ENCODE results near the gene COL4A5.
"Not testable (repeated sequence)": the region's sequence is repeated elsewhere in the genome, so short reads cannot be mapped to it uniquely, and the experiment has no call there.

COL4A5 gene

GRCh38 chrX:108453841-108454240 lies 14.2 kb downstream of the COL4A5 start:
- no peak for DNase-seq (ENCODE audit: low read depth in 1 of 2, low spot score in 1 of 2)

GRCh38 chrX:108456971-108457477 lies 17.4 kb downstream of the COL4A5 start:
- no peak for DNase-seq (ENCODE audit: low read depth in 1 of 2, low spot score in 1 of 2)

GRCh38 chrX:108464604-108465003 lies 25.0 kb downstream of the COL4A5 start:
- no peak for DNase-seq (ENCODE audit: low read depth in 1 of 2, low spot score in 1 of 2)

GRCh38 chrX:108468486-108468885 lies 28.8 kb downstream of the COL4A5 start:
- DNase-seq (ENCODE audit: low read depth in 1 of 2, low spot score in 1 of 2) = no peak

- DNase-seq (ENCODE audit: low read depth in 1 of 2, low spot score in 1 of 2) = no peak
Observed at GRCh38 chrX:108473979-108474378, 34.3 kb downstream of the COL4A5 start.

GRCh38 chrX:108481528-108481927 lies 41.9 kb downstream of the COL4A5 start:
- not testable (repeated sequence) for DNase-seq (ENCODE audit: low read depth in 1 of 2, low spot score in 1 of 2)

- DNase-seq (ENCODE audit: low read depth in 1 of 2, low spot score in 1 of 2) = no peak
Observed at GRCh38 chrX:108484251-108484650, 44.6 kb downstream of the COL4A5 start.

GRCh38 chrX:108485960-108486359 lies 46.3 kb downstream of the COL4A5 start:
- no peak for DNase-seq (ENCODE audit: low read depth in 1 of 2, low spot score in 1 of 2)

- no peak for DNase-seq (ENCODE audit: low read depth in 1 of 2, low spot score in 1 of 2)
Observed at GRCh38 chrX:108494406-108495090, 54.9 kb downstream of the COL4A5 start.

GRCh38 chrX:108511721-108512120 lies 72.1 kb downstream of the COL4A5 start:
- DNase-seq (ENCODE audit: low read depth in 1 of 2, low spot score in 1 of 2) = no peak

- no peak for DNase-seq (ENCODE audit: low read depth in 1 of 2, low spot score in 1 of 2)
Observed at GRCh38 chrX:108516184-108516583, 76.5 kb downstream of the COL4A5 start.

- no peak for DNase-seq (ENCODE audit: low read depth in 1 of 2, low spot score in 1 of 2)
Observed at GRCh38 chrX:108527724-108528123, 88.1 kb downstream of the COL4A5 start.

- DNase-seq (ENCODE audit: low read depth in 1 of 2, low spot score in 1 of 2) = no peak
Observed at GRCh38 chrX:108537005-108537404, 97.4 kb downstream of the COL4A5 start.

- no peak for DNase-seq (ENCODE audit: low read depth in 1 of 2, low spot score in 1 of 2)
Observed at GRCh38 chrX:108541286-108541685, 101.6 kb downstream of the COL4A5 start.

- no peak for DNase-seq (ENCODE audit: low read depth in 1 of 2, low spot score in 1 of 2)
Observed at GRCh38 chrX:108557580-108557979, 117.9 kb downstream of the COL4A5 start.

GRCh38 chrX:108558217-108558616 lies 118.6 kb downstream of the COL4A5 start:
- DNase-seq (ENCODE audit: low read depth in 1 of 2, low spot score in 1 of 2) = no peak

- no peak for DNase-seq (ENCODE audit: low read depth in 1 of 2, low spot score in 1 of 2)
Observed at GRCh38 chrX:108573136-108573535, 133.5 kb downstream of the COL4A5 start.

- no peak for DNase-seq (ENCODE audit: low read depth in 1 of 2, low spot score in 1 of 2)
Observed at GRCh38 chrX:108582151-108582550, 142.5 kb downstream of the COL4A5 start.

GRCh38 chrX:108584617-108585211 lies 145.1 kb downstream of the COL4A5 start:
- DNase-seq (ENCODE audit: low read depth in 1 of 2, low spot score in 1 of 2) = no peak

- no peak for DNase-seq (ENCODE audit: low read depth in 1 of 2, low spot score in 1 of 2)
Observed at GRCh38 chrX:108590496-108590895, 150.9 kb downstream of the COL4A5 start.

GRCh38 chrX:108601276-108601675 lies 161.6 kb downstream of the COL4A5 start:
- DNase-seq (ENCODE audit: low read depth in 1 of 2, low spot score in 1 of 2) = no peak

- DNase-seq (ENCODE audit: low read depth in 1 of 2, low spot score in 1 of 2) = no peak
Observed at GRCh38 chrX:108610141-108610540, 170.5 kb downstream of the COL4A5 start.

GRCh38 chrX:108614616-108615015 lies 175.0 kb downstream of the COL4A5 start:
- no peak for DNase-seq (ENCODE audit: low read depth in 1 of 2, low spot score in 1 of 2)
